Cardiac muscle cell (in vitro differentiated cells and primary cell): ENCODE results near the gene NRTN. TPM values are rescaled to one million over a fixed set of nuclear protein-coding genes. Genes with fewer than 3 reads are reported as not detected.

Experiments
- DNase-seq, 2 donors: peaks; one replicate each; pipeline versions ENCODE4 v3.0.0 to v3.0.0-alpha.2; 2010 to 2017; ENCODE audit warnings: low read depth in 1 of 2, low spot score in 1 of 2
- H3K27ac ChIP-seq: fragments of 200-600 bp; sonication (generic); 2 replicates; pipeline ENCODE4 v1.5.1; 2016
- H3K27me3 ChIP-seq: fragments of 200-600 bp; sonication (generic); 2 replicates; pipeline ENCODE4 v1.6.0; 2016; ENCODE audit warnings: control low read depth
- H3K36me3 ChIP-seq: fragments of 200-600 bp; sonication (generic); 2 replicates; pipeline ENCODE4 v1.5.1; 2016; ENCODE audit warnings: control low read depth
- H3K4me1 ChIP-seq: fragments of 200-600 bp; sonication (generic); 2 replicates; pipeline ENCODE4 v1.8.1; 2017; ENCODE audit warnings: low read depth, mild to moderate bottlenecking, mixed run types
- H3K4me3 ChIP-seq: fragments of 200-600 bp; sonication (generic); 2 replicates; pipeline ENCODE4 v1.5.1; 2016; ENCODE audit warnings: mild to moderate bottlenecking
- H3K9me3 ChIP-seq: fragments of 200-600 bp; sonication (generic); 2 replicates; pipeline ENCODE4 v1.5.1; 2017; ENCODE audit warnings: low read depth, mild to moderate bottlenecking, control low read depth
- CTCF ChIP-seq: IDR thresholded peaks from 2 replicates; pipeline ENCODE4 v1.5.1; 2012; ENCODE audit warnings: low read depth, mild to moderate bottlenecking, low read length
- polyA plus RNA-seq: library from polyadenylated mRNA; unstranded; fragments of >200 nt; fragmentation: Nextera tagmentation; extraction: Ambion mirVana; gene quantifications from 2 replicates; pipeline ENCODE4 v1.2.1, GENCODE V29; 2016
- total RNA-seq: library from RNA; depleted of rRNA; stranded (reverse); fragments of >200 nt; gene quantifications from 2 replicates; pipeline ENCODE4 v1.2.3, GENCODE V29; 2016

NRTN gene
- 28.2 and 36.1 TPM in 2 replicates for total RNA-seq
- polyA plus RNA-seq, result 68.2 and 85.8 TPM in 2 replicates

GRCh38 chr19:5804516-5805461 is at the start of gene NRTN:
TSS of gene NRTN (plus strand) at chr19:5805067. CDS start at chr19:5824166, 19,099 bp downstream.
- peak in 1 of 2 donors; percentile 71 for DNase-seq
- H3K9me3 ChIP-seq, result no peaks in the 10 kb centered on the region
- no peak within 1 kb of the TSS for H3K27ac ChIP-seq
- H3K36me3 ChIP-seq, result no peaks in the 10 kb centered on the region
- H3K4me1 ChIP-seq, result peaks cover 7% of the 10 kb centered on the region
- H3K27me3 ChIP-seq, result no peaks in the 10 kb centered on the region
- H3K4me3 ChIP-seq, result peak within 1 kb of the TSS; percentile 53
- no peak for TF ChIP-seq CTCF

- Histone ChIP-seq H3K9me3 (no peaks in the 10 kb centered on the region), H3K4me1 (no peaks in the 10 kb centered on the region), H3K27ac (no peak overlapping the region), H3K4me3 (no peak overlapping the region), H3K36me3 (no peaks in the 10 kb centered on the region), H3K27me3 (no peaks in the 10 kb centered on the region)
- TF ChIP-seq CTCF, result no peak
- no peak for DNase-seq
These were observed 42.2 kb upstream of the NRTN start for GRCh38 chr19:5762608-5763217.

GRCh38 chr19:5765220-5765619 is 39.6 kb upstream of the NRTN start:
- H3K9me3 ChIP-seq, result no peaks in the 10 kb centered on the region

GRCh38 chr19:5767949-5768348 is 36.9 kb upstream of the NRTN start:
- no peak for TF ChIP-seq CTCF
- DNase-seq, result no peak

More at GRCh38 chr19:5765220-5765619, 39.6 kb upstream of the NRTN start:
- no peak for DNase-seq
- no peaks in the 10 kb centered on the region for H3K27me3 ChIP-seq
- no peaks in the 10 kb centered on the region for H3K36me3 ChIP-seq
- H3K4me3 ChIP-seq, result no peak overlapping the region
- H3K4me1 ChIP-seq, result no peaks in the 10 kb centered on the region
- no peak for TF ChIP-seq CTCF
- H3K27ac ChIP-seq, result no peak overlapping the region

GRCh38 chr19:5772416-5772815 is 32.5 kb upstream of the NRTN start:
- no peaks in the 10 kb centered on the region for H3K9me3 ChIP-seq
- no peak for TF ChIP-seq CTCF
- H3K27ac ChIP-seq, result no peak overlapping the region
- H3K4me1 ChIP-seq, result no peaks in the 10 kb centered on the region
- no peaks in the 10 kb centered on the region for H3K36me3 ChIP-seq
- DNase-seq, result no peak
- H3K27me3 ChIP-seq, result no peaks in the 10 kb centered on the region
- H3K4me3 ChIP-seq, result no peak overlapping the region

More at GRCh38 chr19:5767949-5768348, 36.9 kb upstream of the NRTN start:
- Histone ChIP-seq H3K27ac (no peak overlapping the region), H3K9me3 (no peaks in the 10 kb centered on the region), H3K36me3 (no peaks in the 10 kb centered on the region), H3K27me3 (no peaks in the 10 kb centered on the region), H3K4me3 (no peak overlapping the region), H3K4me1 (no peaks in the 10 kb centered on the region)
